Measurements from ENCODE around the gene CXCL3. TPM values are rescaled to one million over a fixed set of nuclear protein-coding genes. Genes with fewer than 3 reads are reported as not detected.
"Not testable (repeated sequence)": the region's sequence is repeated elsewhere in the genome, so short reads cannot be mapped to it uniquely, and the experiment has no call there.

Gene CXCL3
- total RNA-seq = 3.2 TPM
- 3.3 TPM for polyA plus RNA-seq
- long read RNA-seq, donor 1 = 0 reads
- long read RNA-seq, donor 2 = 0 reads
- long read RNA-seq, donor 3, partial matches to known transcripts = 0 of 2 reads
- long read RNA-seq, donor 3, other reads (novel, unspliced or antisense) = 0 of 2 reads
- long read RNA-seq, donor 4 = 0 reads
- long read RNA-seq, donor 5, partial matches to known transcripts = 0 of 2 reads
- long read RNA-seq, donor 5, other reads (novel, unspliced or antisense) = 0 of 2 reads
- long read RNA-seq, donor 6, partial matches to known transcripts = 0 of 1 reads
- long read RNA-seq, donor 6, other reads (novel, unspliced or antisense) = 0 of 1 reads
- long read RNA-seq, donor 7, partial matches to known transcripts = 0 of 2 reads
- long read RNA-seq, donor 7, other reads (novel, unspliced or antisense) = 0 of 2 reads
- long read RNA-seq, donor 8, partial matches to known transcripts = 0 of 1 reads
- long read RNA-seq, donor 8, other reads (novel, unspliced or antisense) = 0 of 1 reads
- long read RNA-seq, donor 9, partial matches to known transcripts = 0 of 1 reads
- long read RNA-seq, donor 9, other reads (novel, unspliced or antisense) = 0 of 1 reads
- long read RNA-seq, donor 10, partial matches to known transcripts = 0 of 2 reads
- long read RNA-seq, donor 10, other reads (novel, unspliced or antisense) = 0 of 2 reads

DNA sequence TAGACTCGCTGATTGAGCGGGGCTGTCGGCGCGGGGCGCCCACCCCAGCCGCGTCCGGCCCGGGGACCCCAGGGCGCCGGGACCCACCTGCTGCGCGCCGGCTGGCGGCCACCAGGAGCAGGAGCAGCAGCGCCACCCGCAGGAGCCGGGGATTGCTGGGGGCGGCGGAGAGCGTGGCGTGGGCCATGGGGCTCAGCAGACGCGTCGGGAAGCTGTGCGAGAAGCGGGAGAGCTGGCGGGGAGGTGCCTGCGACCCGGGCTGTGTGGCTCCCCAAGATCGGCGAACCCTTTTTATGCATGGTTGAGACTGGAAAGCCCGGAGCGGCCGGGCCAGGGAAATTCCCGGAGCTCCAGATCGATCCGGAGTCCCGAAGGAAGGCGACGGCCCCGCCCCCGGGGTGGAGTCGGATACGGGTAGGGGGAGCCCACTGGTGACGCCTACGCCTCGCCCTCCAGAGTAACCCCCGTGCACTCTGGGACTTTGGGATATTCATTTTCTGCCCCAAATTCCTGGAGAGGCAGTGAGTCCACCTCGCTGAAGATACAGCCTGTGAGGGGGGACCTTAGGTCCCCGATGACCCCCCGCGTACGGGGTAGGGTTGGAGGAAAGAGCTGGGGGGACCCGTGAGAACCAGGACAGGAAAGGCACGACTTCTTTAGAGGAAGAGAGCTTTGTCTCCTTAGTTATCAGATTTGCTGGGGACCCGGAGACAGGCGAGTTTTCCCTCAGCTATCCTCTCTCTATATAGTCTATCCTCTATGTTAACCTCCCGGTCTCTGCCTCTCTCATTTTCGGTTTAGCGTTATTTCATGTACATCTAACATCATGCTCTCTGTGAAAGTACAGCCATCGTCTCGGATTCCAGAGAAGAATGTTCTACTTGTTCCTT, at the start of gene CXCL3:
Gene CXCL3, minus strand, starts transcription at position 265 of the 890 bp plus-strand sequence. Its CDS starts 78 bp downstream, at position 187.
- under 1% methylated on average over 60 of the region's 64 CpGs for WGBS
- Histone ChIP-seq H3K27ac (ENCODE audit: low read depth in 1 of 2, low read length in 1 of 2) (peak within 1 kb of the TSS; percentile 74 to 90), H3K4me3 (ENCODE audit: low read length in 2 of 2) (peak within 1 kb of the TSS; percentile 64 to 90), H3K27me3 (ENCODE audit: control insufficient read depth in 2 of 2, insufficient read depth in 1 of 2, low read length in 1 of 2) (no peaks in the 10 kb centered on the region), H3K36me3 (ENCODE audit: control insufficient read depth in 2 of 2, insufficient read depth in 2 of 2, low read length in 1 of 2) (no peaks in the 10 kb centered on the region), H3K9me3 (ENCODE audit: control insufficient read depth in 2 of 2, insufficient read depth in 1 of 2, low read length in 1 of 2) (no peaks in the 10 kb centered on the region), H3K4me1 (ENCODE audit: control insufficient read depth in 2 of 2, insufficient read depth in 2 of 2, low read length in 2 of 2) (peaks cover 8 to 17% of the 10 kb centered on the region in 2 donors)
- DNase-seq (ENCODE audit: low read depth in 6 of 9, low spot score in 9 of 9) = peak in 7 of 9 donors; percentile 54 to 85 (median 65)

DNA sequence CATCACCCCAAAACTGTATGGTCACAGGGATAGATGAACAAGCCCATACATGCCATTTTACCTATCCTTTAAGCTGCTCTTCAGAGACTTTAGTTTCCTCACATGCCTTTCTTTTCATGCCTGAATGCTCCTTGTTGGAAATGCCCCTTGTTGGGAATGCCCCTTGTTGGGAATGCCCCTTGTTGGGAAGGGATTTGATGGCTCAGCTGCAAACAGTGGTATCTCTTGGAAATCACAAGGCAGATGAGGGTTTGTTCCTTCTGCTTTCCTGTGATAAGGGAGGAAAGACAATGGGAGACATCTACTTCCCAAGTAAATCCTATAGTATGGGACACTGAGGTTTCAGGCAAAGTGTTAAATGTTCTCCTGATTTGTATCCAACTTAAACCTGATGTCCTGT, 49.0 kb upstream of the CXCL3 start:
- no peak overlapping the region for H3K27ac ChIP-seq (ENCODE audit: low read depth in 1 of 2, low read length in 1 of 2)
- no peak overlapping the region for H3K4me3 ChIP-seq (ENCODE audit: low read length in 2 of 2)
- no peaks in the 10 kb centered on the region for H3K36me3 ChIP-seq (ENCODE audit: control insufficient read depth in 2 of 2, insufficient read depth in 2 of 2, low read length in 1 of 2)
- H3K4me1 ChIP-seq (ENCODE audit: control insufficient read depth in 2 of 2, insufficient read depth in 2 of 2, low read length in 2 of 2) = no peaks in the 10 kb centered on the region
- no peak for DNase-seq (ENCODE audit: low read depth in 6 of 9, low spot score in 9 of 9)
- H3K9me3 ChIP-seq (ENCODE audit: control insufficient read depth in 2 of 2, insufficient read depth in 1 of 2, low read length in 1 of 2) = no peaks in the 10 kb centered on the region
- H3K27me3 ChIP-seq (ENCODE audit: control insufficient read depth in 2 of 2, insufficient read depth in 1 of 2, low read length in 1 of 2) = no peaks in the 10 kb centered on the region

DNA sequence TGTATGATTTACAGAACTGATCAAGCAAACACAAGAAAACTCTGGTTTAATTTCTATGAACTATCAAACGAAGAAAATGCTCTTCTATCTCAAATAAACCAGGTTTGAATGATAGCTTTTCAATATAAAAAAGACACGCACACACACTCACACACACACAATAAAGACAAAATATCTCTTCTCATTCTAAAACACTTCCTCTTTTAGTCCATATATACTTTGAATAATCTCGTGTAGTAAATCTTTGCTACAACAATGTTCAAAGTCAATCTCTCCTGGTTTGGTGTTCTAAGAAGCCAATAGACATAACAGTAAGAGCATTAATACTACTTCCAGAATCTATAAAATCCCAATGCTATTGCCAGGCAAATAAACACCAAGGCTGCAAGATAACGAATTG, 47.2 kb upstream of the CXCL3 start:
- 69% methylated on average over 4 of the region's 4 CpGs for WGBS
- Histone ChIP-seq H3K4me3 (ENCODE audit: low read length in 2 of 2) (no peak overlapping the region), H3K27me3 (ENCODE audit: control insufficient read depth in 2 of 2, insufficient read depth in 1 of 2, low read length in 1 of 2) (no peaks in the 10 kb centered on the region), H3K36me3 (ENCODE audit: control insufficient read depth in 2 of 2, insufficient read depth in 2 of 2, low read length in 1 of 2) (no peaks in the 10 kb centered on the region), H3K27ac (ENCODE audit: low read depth in 1 of 2, low read length in 1 of 2) (no peak overlapping the region), H3K9me3 (ENCODE audit: control insufficient read depth in 2 of 2, insufficient read depth in 1 of 2, low read length in 1 of 2) (no peaks in the 10 kb centered on the region), H3K4me1 (ENCODE audit: control insufficient read depth in 2 of 2, insufficient read depth in 2 of 2, low read length in 2 of 2) (no peaks in the 10 kb centered on the region)
- DNase-seq (ENCODE audit: low read depth in 6 of 9, low spot score in 9 of 9) = no peak

DNA sequence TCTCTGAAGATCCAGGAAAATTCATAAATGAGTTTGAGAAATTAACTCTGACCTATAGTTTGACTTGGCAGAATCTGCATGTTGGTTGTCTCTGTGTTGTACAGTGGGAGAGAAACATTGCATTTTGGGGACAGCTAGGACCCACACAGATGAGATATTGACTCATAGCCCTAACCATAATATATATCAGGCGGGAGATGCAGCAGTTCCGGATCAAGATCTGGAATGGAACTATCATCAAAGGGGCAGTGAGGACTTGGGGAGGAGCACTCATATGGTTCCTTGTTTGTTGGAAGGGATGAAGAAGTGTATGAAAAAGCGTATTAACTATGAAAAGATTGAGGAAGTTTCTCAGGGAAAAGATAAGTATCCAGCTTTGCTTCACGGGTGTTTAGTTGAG, 46.5 kb upstream of the CXCL3 start:
- WGBS = 98% methylated on average over 4 of the region's 4 CpGs
- no peak overlapping the region for H3K4me3 ChIP-seq (ENCODE audit: low read length in 2 of 2)
- H3K27me3 ChIP-seq (ENCODE audit: control insufficient read depth in 2 of 2, insufficient read depth in 1 of 2, low read length in 1 of 2) = no peaks in the 10 kb centered on the region
- H3K36me3 ChIP-seq (ENCODE audit: control insufficient read depth in 2 of 2, insufficient read depth in 2 of 2, low read length in 1 of 2) = no peaks in the 10 kb centered on the region
- H3K9me3 ChIP-seq (ENCODE audit: control insufficient read depth in 2 of 2, insufficient read depth in 1 of 2, low read length in 1 of 2) = no peaks in the 10 kb centered on the region
- DNase-seq (ENCODE audit: low read depth in 6 of 9, low spot score in 9 of 9) = no peak
- H3K27ac ChIP-seq (ENCODE audit: low read depth in 1 of 2, low read length in 1 of 2) = no peak overlapping the region
- no peaks in the 10 kb centered on the region for H3K4me1 ChIP-seq (ENCODE audit: control insufficient read depth in 2 of 2, insufficient read depth in 2 of 2, low read length in 2 of 2)

DNA sequence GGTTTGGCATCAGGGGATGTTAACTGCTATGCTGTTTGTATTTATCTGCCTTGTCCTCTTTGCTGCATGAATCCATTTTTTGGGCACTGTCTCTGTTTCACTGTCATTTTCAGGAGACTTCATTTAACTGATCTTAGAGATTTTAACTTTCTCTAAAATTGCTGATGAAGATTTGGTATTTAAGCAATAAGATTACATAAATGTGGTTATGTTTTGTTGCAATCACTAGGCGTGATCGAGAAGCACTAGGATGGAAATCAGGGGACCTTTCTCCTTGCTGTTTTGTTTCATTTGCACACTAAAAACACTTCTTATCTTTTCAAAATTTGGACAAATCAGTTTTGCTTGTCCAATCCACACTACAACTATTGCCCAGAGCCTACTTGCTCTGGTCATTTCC, 45.1 kb upstream of the CXCL3 start:
- no peaks in the 10 kb centered on the region for H3K9me3 ChIP-seq (ENCODE audit: control insufficient read depth in 2 of 2, insufficient read depth in 1 of 2, low read length in 1 of 2)
- H3K36me3 ChIP-seq (ENCODE audit: control insufficient read depth in 2 of 2, insufficient read depth in 2 of 2, low read length in 1 of 2) = no peaks in the 10 kb centered on the region
- H3K4me3 ChIP-seq (ENCODE audit: low read length in 2 of 2) = no peak overlapping the region
- no peaks in the 10 kb centered on the region for H3K27me3 ChIP-seq (ENCODE audit: control insufficient read depth in 2 of 2, insufficient read depth in 1 of 2, low read length in 1 of 2)
- WGBS = 98% methylated on average over 2 of the region's 2 CpGs
- DNase-seq (ENCODE audit: low read depth in 6 of 9, low spot score in 9 of 9) = no peak
- no peaks in the 10 kb centered on the region for H3K4me1 ChIP-seq (ENCODE audit: control insufficient read depth in 2 of 2, insufficient read depth in 2 of 2, low read length in 2 of 2)
- H3K27ac ChIP-seq (ENCODE audit: low read depth in 1 of 2, low read length in 1 of 2) = no peak overlapping the region

DNA sequence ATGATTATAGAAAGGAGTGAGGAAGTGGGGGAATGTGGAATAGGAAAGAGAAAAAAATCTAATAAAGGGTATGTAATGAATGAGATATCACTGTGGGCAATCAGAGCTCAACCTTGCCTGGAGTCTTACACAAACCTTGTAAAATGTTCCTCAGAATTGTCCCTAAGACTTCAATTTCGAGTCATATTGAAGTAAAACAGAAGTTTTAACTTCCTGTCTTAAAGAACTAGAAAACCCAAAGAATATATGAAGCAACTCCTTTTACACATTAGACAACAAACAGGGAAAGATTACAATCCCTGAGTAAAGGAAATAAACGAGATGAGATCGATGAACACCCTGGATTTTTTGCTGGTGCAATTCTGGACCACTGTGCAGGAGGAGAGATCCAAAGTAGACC, 42.5 kb upstream of the CXCL3 start:
- Histone ChIP-seq H3K9me3 (ENCODE audit: control insufficient read depth in 2 of 2, insufficient read depth in 1 of 2, low read length in 1 of 2) (no peaks in the 10 kb centered on the region), H3K27ac (ENCODE audit: low read depth in 1 of 2, low read length in 1 of 2) (no peak overlapping the region), H3K27me3 (ENCODE audit: control insufficient read depth in 2 of 2, insufficient read depth in 1 of 2, low read length in 1 of 2) (no peaks in the 10 kb centered on the region), H3K4me3 (ENCODE audit: low read length in 2 of 2) (no peak overlapping the region), H3K36me3 (ENCODE audit: control insufficient read depth in 2 of 2, insufficient read depth in 2 of 2, low read length in 1 of 2) (no peaks in the 10 kb centered on the region), H3K4me1 (ENCODE audit: control insufficient read depth in 2 of 2, insufficient read depth in 2 of 2, low read length in 2 of 2) (no peaks in the 10 kb centered on the region)
- no peak for DNase-seq (ENCODE audit: low read depth in 6 of 9, low spot score in 9 of 9)
- WGBS = 86% methylated on average over 3 of the region's 3 CpGs

DNA sequence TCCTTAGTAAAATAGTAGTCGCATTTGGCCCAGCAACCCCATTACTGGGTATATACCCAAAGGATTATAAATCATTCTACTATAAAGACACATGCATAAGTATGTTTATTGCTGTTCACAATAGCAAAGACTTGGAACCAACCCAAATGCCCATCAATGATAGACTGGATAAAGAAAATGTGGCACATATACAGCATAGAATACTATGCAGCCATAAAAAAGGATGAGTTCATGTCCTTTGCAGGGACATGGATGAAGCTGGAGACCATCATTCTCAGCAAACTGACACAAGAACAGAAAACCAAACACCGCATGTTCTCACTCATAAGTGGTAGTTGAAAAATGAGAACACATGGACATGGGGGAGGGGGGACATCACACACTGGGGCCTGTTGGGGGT, 41.9 kb upstream of the CXCL3 start:
- DNase-seq (ENCODE audit: low read depth in 6 of 9, low spot score in 9 of 9); H3K27ac ChIP-seq (ENCODE audit: low read depth in 1 of 2, low read length in 1 of 2); H3K27me3 ChIP-seq (ENCODE audit: control insufficient read depth in 2 of 2, insufficient read depth in 1 of 2, low read length in 1 of 2); H3K36me3 ChIP-seq (ENCODE audit: control insufficient read depth in 2 of 2, insufficient read depth in 2 of 2, low read length in 1 of 2); H3K4me3 ChIP-seq (ENCODE audit: low read length in 2 of 2); H3K4me1 ChIP-seq (ENCODE audit: control insufficient read depth in 2 of 2, insufficient read depth in 2 of 2, low read length in 2 of 2); H3K9me3 ChIP-seq (ENCODE audit: control insufficient read depth in 2 of 2, insufficient read depth in 1 of 2, low read length in 1 of 2): not testable (repeated sequence)
- WGBS = 98% methylated on average over 2 of the region's 2 CpGs

DNA sequence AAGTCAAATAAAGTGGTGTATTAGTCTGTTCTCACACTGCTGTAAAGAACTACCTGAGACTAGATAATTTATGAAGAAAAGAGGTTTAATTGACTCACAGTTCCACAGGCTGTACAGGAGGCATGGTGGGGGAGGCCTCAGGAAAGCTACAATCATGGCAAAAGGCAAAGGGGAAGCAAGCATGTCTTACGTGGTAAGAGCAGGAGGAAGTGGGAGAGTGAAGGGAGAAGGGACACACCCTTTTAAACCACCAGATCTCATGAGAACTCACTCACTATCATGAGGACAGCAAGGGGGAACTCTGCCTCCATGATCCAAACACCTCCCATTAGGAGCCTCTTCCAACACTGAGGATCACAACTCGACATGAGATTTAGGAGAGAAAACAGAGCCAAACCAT, 40.5 kb upstream of the CXCL3 start:
- WGBS = 72% methylated on average over 2 of the region's 2 CpGs

DNA sequence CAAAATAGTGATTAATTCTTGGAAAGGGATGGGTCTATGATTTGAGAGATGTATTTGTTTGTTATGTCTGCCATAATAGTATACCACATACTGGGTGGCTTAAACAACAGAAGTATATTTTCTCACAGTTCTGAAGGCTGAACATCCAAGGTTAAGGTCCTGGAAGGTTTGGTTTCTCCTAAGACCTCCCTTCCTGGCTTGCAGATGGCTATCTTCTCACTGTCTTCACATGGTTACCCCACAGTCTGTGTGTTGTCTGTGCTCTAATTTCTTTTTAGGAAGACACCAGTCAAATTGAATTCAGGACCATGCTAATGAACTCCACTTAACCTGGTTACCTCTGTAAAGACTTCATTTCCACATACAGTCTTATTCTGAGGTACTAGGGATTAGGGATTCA, 34.9 kb upstream of the CXCL3 start:
- no peaks in the 10 kb centered on the region for H3K36me3 ChIP-seq (ENCODE audit: control insufficient read depth in 2 of 2, insufficient read depth in 2 of 2, low read length in 1 of 2)
- H3K4me3 ChIP-seq (ENCODE audit: low read length in 2 of 2) = no peak overlapping the region
- no peak overlapping the region for H3K27ac ChIP-seq (ENCODE audit: low read depth in 1 of 2, low read length in 1 of 2)
- DNase-seq (ENCODE audit: low read depth in 6 of 9, low spot score in 9 of 9) = no peak
- no peaks in the 10 kb centered on the region for H3K9me3 ChIP-seq (ENCODE audit: control insufficient read depth in 2 of 2, insufficient read depth in 1 of 2, low read length in 1 of 2)
- no peaks in the 10 kb centered on the region for H3K4me1 ChIP-seq (ENCODE audit: control insufficient read depth in 2 of 2, insufficient read depth in 2 of 2, low read length in 2 of 2)
- no peaks in the 10 kb centered on the region for H3K27me3 ChIP-seq (ENCODE audit: control insufficient read depth in 2 of 2, insufficient read depth in 1 of 2, low read length in 1 of 2)

More for the DNA sequence above, 40.5 kb upstream of the CXCL3 start:
- not testable (repeated sequence) for DNase-seq (ENCODE audit: low read depth in 6 of 9, low spot score in 9 of 9); H3K27me3 ChIP-seq (ENCODE audit: control insufficient read depth in 2 of 2, insufficient read depth in 1 of 2, low read length in 1 of 2); H3K36me3 ChIP-seq (ENCODE audit: control insufficient read depth in 2 of 2, insufficient read depth in 2 of 2, low read length in 1 of 2); H3K27ac ChIP-seq (ENCODE audit: low read depth in 1 of 2, low read length in 1 of 2); H3K4me3 ChIP-seq (ENCODE audit: low read length in 2 of 2); H3K9me3 ChIP-seq (ENCODE audit: control insufficient read depth in 2 of 2, insufficient read depth in 1 of 2, low read length in 1 of 2); H3K4me1 ChIP-seq (ENCODE audit: control insufficient read depth in 2 of 2, insufficient read depth in 2 of 2, low read length in 2 of 2)
